ENCODE measurements around the gene UBIAD1.

DNA sequence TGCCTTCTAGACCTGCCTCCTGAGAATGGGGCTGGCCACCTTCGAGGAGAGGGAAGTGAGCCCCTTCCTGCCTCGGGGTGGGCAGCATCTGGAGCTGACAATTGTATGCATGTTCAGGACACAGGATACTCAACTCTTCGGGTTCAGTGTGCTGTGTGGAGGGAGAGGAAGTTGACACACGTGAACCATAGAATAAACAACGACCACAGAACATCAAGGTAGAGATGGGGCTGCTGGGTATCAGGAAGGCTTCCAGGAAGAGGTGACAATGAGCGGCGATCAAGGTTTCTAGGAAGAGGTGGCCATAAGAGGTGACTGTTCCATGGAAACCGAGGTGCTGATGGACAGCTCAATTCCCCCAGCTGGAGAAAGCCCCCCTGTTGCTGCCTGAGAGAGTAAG lies 22.0 kb downstream of the UBIAD1 start:
- no peak for TF ChIP-seq EZH2 (IDR thresholded peaks at IDR 0.05; ENCODE audit: low read depth, unreplicated experiment)
- no peak for TF ChIP-seq CTCF (conservative IDR thresholded peaks at IDR 0.05; ENCODE audit: low read depth in 2 of 2)
- no peak for TF ChIP-seq POLR2AphosphoS5 (IDR thresholded peaks at IDR 0.05; ENCODE audit: low read depth)
- no peak for TF ChIP-seq EZH2phosphoT487 (IDR thresholded peaks at IDR 0.05; ENCODE audit: unreplicated experiment)
